BJ (cell line): ENCODE data around the gene TNFAIP2. TPM values are rescaled to one million over a fixed set of nuclear protein-coding genes. Genes with fewer than 3 reads are reported as not detected.
A peak's percentile ranks its signal among the peaks of the same experiment; 100 is the strongest.

Source experiments
- CTCF ChIA-PET: fragments of 350-600 bp; formaldehyde crosslinking; extraction: SDS; loops from one replicate; lab custom pipeline; 2021; ENCODE audit warnings: antibody characterized with exemption, inconsistent platforms; lab: Yijun Ruan, JAX
- POLR2A ChIA-PET: fragments of 300-600 bp; sonication (Branson Sonifier 250); formaldehyde crosslinking; extraction: SDS; loops from one replicate; lab custom pipeline; 2021; ENCODE audit warnings: antibody characterized with exemption; lab: Charles Lee
- DNase-seq: peaks from one replicate; pipeline ENCODE4 v3.0.0-alpha.2; 2011; ENCODE audit warnings: low read depth
- H3K27me3 ChIP-seq: 2 replicates; pipeline ENCODE4 v1.6.0; 2011; ENCODE audit warnings: low read length; ENCODE audit not compliant: control insufficient read depth, insufficient read depth
- H3K36me3 ChIP-seq: 2 replicates; pipeline ENCODE4 v1.5.1; 2011; ENCODE audit warnings: low read length; ENCODE audit not compliant: control insufficient read depth, insufficient read depth
- H3K4me3 ChIP-seq: 2 replicates; pipeline ENCODE4 v1.5.1; 2011; ENCODE audit warnings: low read depth, mild to moderate bottlenecking, control low read depth, low read length
- CTCF ChIP-seq: IDR thresholded peaks from 2 replicates; pipeline ENCODE4 v1.5.1; 2011; ENCODE audit warnings: low read depth, mild to moderate bottlenecking, control low read depth, inconsistent platforms, low read length, moderate library complexity; ENCODE audit not compliant: insufficient read depth
- polyA plus RNA-seq: library from polyadenylated mRNA; depleted of rRNA; stranded (reverse); fragments of >200 nt; gene quantifications from 2 replicates; pipeline ENCODE4 v1.2.3, GENCODE V29; 2011

TNFAIP2 gene
- polyA plus RNA-seq, 1 experiment = 28.2 TPM

DNA sequence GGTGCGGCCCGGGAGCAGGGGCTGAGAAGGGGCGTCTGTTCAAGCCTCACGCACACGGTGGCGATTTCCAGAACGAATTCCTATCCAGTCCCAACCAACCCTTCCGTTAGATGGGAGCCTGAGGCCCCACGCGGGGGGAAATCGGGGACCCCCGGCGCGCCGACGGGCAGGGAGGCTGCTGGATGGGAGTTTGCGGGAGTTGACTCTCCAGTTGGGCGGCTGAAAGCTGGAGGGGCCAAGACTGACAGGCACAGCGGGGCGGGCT lies 18.9 kb upstream of the TNFAIP2 start:
- Histone ChIP-seq H3K27me3 (peaks cover 19% of the 10 kb centered on the region), H3K4me3 (no peak overlapping the region), H3K36me3 (no peaks in the 10 kb centered on the region)
- no peak for TF ChIP-seq CTCF
- ChIA-PET POLR2A (interaction anchor here (0.6 kb wide), 1 partner anchor 187 kb away, joined by 5 read pairs; no protein-coding TSS in a partner anchor), CTCF (interaction anchor here (0.6 to 9.9 kb wide), 54 partner anchors 9 to 492 kb away, joined by 3 to 315 read pairs (median 7); partner anchors contain the start of genes EXOC3L4, LBHD2 and TNFAIP2)
- DNase-seq = no peak

DNA sequence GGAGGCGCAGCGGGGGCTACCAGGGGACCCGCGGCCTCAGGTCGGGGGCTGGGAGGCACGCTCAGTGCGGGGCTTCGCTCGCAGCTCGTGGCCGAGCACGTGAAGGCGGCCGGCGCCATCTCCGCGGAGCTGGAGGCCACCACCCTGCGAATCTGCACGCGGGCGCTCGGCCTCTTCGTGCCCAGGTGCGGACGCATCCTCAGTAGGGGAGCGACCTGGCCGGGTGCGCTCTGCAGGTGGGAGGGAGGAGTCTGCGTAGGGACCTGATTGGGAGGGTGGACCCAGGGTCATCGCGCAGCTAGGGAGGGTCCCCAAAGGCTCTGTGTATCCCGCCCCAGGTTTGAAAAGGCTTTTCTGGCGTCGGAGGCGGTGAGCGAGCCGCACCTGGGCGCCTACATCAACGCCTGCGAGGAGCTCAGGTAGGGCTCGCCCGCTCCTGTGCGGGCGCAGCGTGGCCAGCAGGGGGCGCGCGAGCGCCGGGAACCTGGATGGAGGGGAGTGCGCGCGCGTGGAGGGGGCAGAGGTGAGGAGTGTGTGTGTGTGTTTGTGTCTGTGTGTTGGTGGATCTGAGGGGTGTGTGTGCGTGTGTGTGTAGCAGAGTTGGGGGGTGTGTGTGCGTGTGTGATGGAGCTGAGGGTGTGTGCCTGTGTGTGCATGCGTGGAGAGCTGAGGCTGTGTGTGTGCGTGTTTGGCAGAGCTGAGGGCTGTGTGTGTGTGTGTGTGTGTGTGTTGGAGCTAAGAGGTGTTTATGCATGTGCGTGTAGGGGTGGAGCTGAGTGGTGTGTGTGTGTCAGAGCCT lies 18.4 kb upstream of the TNFAIP2 start:
- POLR2A ChIA-PET = interaction anchor here (0.6 kb wide), 1 partner anchor 187 kb away, joined by 5 read pairs; no protein-coding TSS in a partner anchor
- CTCF ChIA-PET = interaction anchor here (0.6 to 9.9 kb wide), 64 partner anchors 8 to 491 kb away, joined by 3 to 315 read pairs (median 6); partner anchors contain the start of genes EXOC3L4, LBHD2 and TNFAIP2
- no peak for DNase-seq
- TF ChIP-seq CTCF = peak; percentile 99
- Histone ChIP-seq H3K4me3 (no peak overlapping the region), H3K27me3 (peaks cover 19% of the 10 kb centered on the region), H3K36me3 (no peaks in the 10 kb centered on the region)

DNA sequence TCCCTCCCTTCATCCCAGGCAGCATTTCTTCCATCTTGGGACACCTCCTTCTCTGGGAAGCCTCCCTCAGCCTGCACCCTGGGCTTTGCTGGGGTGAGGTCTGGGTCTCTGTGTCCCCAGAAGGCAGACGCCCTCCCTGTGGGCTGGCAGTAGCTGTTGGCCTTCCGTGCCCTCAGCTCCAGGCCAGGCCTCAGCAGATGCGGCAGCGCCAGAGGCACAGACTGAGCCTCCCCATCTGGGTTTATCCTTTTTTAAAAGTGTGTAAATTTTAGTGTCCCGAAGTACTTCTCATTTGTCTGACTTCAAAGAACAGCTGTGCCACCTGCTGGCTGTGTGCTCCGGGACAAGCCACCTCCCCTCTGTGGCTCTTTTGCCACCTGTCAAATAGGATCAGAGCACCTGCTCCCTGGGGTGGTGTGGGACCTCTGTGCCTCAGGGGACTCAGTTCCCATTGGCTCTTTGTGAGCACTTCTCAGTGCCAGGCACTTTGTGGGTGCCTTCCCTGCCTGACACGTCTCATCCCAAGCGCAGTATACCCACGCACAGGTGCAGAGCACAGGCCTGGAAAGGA lies 17.6 kb upstream of the TNFAIP2 start:
- H3K27me3 ChIP-seq = peaks cover 19% of the 10 kb centered on the region
- ChIA-PET CTCF (interaction anchor here (0.6 to 9.9 kb wide), 49 partner anchors 7 to 410 kb away, joined by 3 to 315 read pairs (median 8); partner anchors contain the start of genes EXOC3L4 and LBHD2), POLR2A (no interaction called here)
- H3K4me3 ChIP-seq = no peak overlapping the region
- TF ChIP-seq CTCF = no peak
- DNase-seq = no peak
- no peaks in the 10 kb centered on the region for H3K36me3 ChIP-seq

DNA sequence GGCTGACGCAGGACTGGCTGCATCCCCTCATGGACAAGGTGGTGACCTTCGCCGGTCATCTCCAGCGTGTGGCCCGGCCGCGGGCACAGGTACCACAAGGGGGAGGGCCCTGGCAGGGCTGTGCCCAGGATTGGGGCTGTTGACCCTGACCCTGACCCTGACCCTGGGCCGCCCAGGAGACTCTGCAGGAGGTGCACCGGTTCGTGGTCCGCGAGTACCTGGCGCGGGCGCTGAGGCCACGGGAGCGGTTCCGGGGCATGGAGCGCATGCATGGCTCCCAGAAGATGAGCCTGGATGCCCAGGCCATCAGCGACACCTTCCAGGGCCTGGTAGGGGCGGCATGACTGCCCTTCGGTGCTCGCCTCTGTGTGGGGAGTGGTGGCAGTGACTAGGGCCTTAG lies 15.8 kb upstream of the TNFAIP2 start:
- H3K36me3 ChIP-seq = no peaks in the 10 kb centered on the region
- ChIA-PET POLR2A (no interaction called here), CTCF (interaction anchor here (0.6 to 9.9 kb wide), 6 partner anchors 10 to 181 kb away, joined by 4 to 315 read pairs (median 39); partner anchors contain the start of gene EXOC3L4)
- TF ChIP-seq CTCF = no peak
- H3K27me3 ChIP-seq = peaks cover 12% of the 10 kb centered on the region
- DNase-seq = no peak
- H3K4me3 ChIP-seq = no peak overlapping the region
